Activated CD8-positive, alpha-beta memory T cell treated with anti-CD3 and anti-CD28 coated beads, Interleukin-2, amount 50 U/mL, for 4 hours (primary cell): ENCODE results near the gene SMIM45.

ENCODE experiments used
- DNase-seq: peaks from one replicate; pipeline ENCODE4 v3.0.0-alpha.2; 2020

The SMIM45 gene

GRCh38 chr22:41951898-41952474 is at the start of gene SMIM45:
SMIM45 (plus strand) TSS chr22:41952150.
- DNase-seq, result no peak

GRCh38 chr22:41902932-41903421 is 49.0 kb upstream of the SMIM45 start:
- DNase-seq, result no peak

- no peak for DNase-seq
These were observed 47.2 kb upstream of the SMIM45 start for GRCh38 chr22:41904450-41905410.

- no peak for DNase-seq
These were observed 46.3 kb upstream of the SMIM45 start for GRCh38 chr22:41905411-41906202.

- DNase-seq, result no peak
These were observed 45.1 kb upstream of the SMIM45 start for GRCh38 chr22:41906822-41907221.

GRCh38 chr22:41907436-41908401 is 44.2 kb upstream of the SMIM45 start:
- DNase-seq, result no peak

GRCh38 chr22:41908411-41909309 is 43.3 kb upstream of the SMIM45 start:
- DNase-seq, result no peak

GRCh38 chr22:41909310-41910049 is 42.5 kb upstream of the SMIM45 start:
- no peak for DNase-seq

GRCh38 chr22:41910050-41911000 is 41.6 kb upstream of the SMIM45 start:
- DNase-seq, result peak; percentile 51

- peak; percentile 55 for DNase-seq
These were observed 40.8 kb upstream of the SMIM45 start for GRCh38 chr22:41911001-41911611.

GRCh38 chr22:41912338-41913039 is 39.5 kb upstream of the SMIM45 start:
- no peak for DNase-seq

- no peak for DNase-seq
These were observed 38.8 kb upstream of the SMIM45 start for GRCh38 chr22:41913040-41913719.

- DNase-seq, result no peak
These were observed 38.0 kb upstream of the SMIM45 start for GRCh38 chr22:41913842-41914534.

GRCh38 chr22:41914611-41915034 is 37.3 kb upstream of the SMIM45 start:
- DNase-seq, result no peak

GRCh38 chr22:41915035-41915785 is 36.7 kb upstream of the SMIM45 start, which contains the start of gene SHISA8:
SHISA8 (minus strand) TSS chr22:41915074; CDS start chr22:41914667, 407 bp downstream.
- DNase-seq, result peak; percentile 69
